HepG2 (cell line): ENCODE data around the gene ATP2A2. TPM values are rescaled to one million over a fixed set of nuclear protein-coding genes. Genes with fewer than 3 reads are reported as not detected.

Experiments used
- ATAC-seq: fragments of 200-7000 bp; cut with Tn5 transposase; 3 replicates; pipeline ENCODE4 v1.9.1; 2020; ENCODE audit warnings: mild to moderate bottlenecking, moderate library complexity
- BruUV-seq: library from RNA; stranded (reverse); fragments of 400-500 nt; replicated peaks from 2 replicates; lab custom pipeline; 2021; lab: Mats Ljungman, UMichigan
- CTCF ChIA-PET: fragments of 300-600 bp; formaldehyde crosslinking; extraction: SDS; loops from one replicate; lab custom pipeline; 2021; ENCODE audit warnings: low total read pairs, inconsistent platforms, low intra/inter-chr PET ratio; lab: Yijun Ruan, JAX
- POLR2A ChIA-PET: fragments of 350-600 bp; sonication (Branson Sonifier 250); formaldehyde crosslinking; loops from one replicate; lab custom pipeline; 2020; ENCODE audit warnings: antibody characterized with exemption, inconsistent platforms; lab: Yijun Ruan, JAX
- DNase-seq: peaks from one replicate; pipeline ENCODE4 v3.0.0-alpha.2; 2015; ENCODE audit warnings: low spot score
- FAIRE-seq: peaks from 3 replicates; lab custom pipeline; 2011; peaks lifted over from hg19 to GRCh38; lab: Jason Lieb, UNC
- H2AFZ ChIP-seq: one replicate; pipeline ENCODE4 v1.6.1; 2011; ENCODE audit warnings: low read length, inconsistent platforms
- H3K27ac ChIP-seq: fragments of 300-600 bp; 3 replicates; pipeline ENCODE4 v1.8.0; 2011; ENCODE audit warnings: mixed run types, mild to moderate bottlenecking, mixed read lengths, low read length, inconsistent platforms; ENCODE audit not compliant: insufficient read depth; ENCODE audit errors: extremely low read length
- H3K27me3 ChIP-seq, 2 experiments: fragments of 200-600 bp in 1 of 2; 2 replicates in 1 of 2; 3 replicates in 1 of 2; pipeline versions ENCODE4 v1.6.0 to v1.8.0; 2011; ENCODE audit warnings: low read length in 2 of 2, mild to moderate bottlenecking in 2 of 2, moderate library complexity in 2 of 2, inconsistent platforms in 1 of 2; ENCODE audit not compliant: insufficient read depth in 2 of 2, control insufficient read depth in 1 of 2
- H3K36me3 ChIP-seq, 2 experiments: fragments of 200-600 bp in 1 of 2; replicated peaks in 1 of 2; 2 replicates in 1 of 2; 3 replicates in 1 of 2; pipeline versions ENCODE4 v1.5.1 to v1.8.0; 2011; ENCODE audit warnings: low read length in 2 of 2, inconsistent platforms in 1 of 2; ENCODE audit not compliant: insufficient read depth in 2 of 2, control insufficient read depth in 1 of 2
- H3K4me1 ChIP-seq: 2 replicates; pipeline ENCODE4 v1.5.1; 2012; ENCODE audit warnings: low read length, inconsistent platforms; ENCODE audit not compliant: insufficient read depth
- H3K4me2 ChIP-seq: 2 replicates; pipeline ENCODE4 v1.6.0; 2011; ENCODE audit warnings: low read depth, low read length, inconsistent platforms
- H3K4me3 ChIP-seq, 3 experiments: fragments of 200-600 bp in 1 of 3; sonication (generic), shearing (Covaris generic) in 1 of 3; replicated peaks in 1 of 3; 2 replicates each; pipeline ENCODE4 v1.5.1; 2011 to 2016; ENCODE audit warnings: low read length in 3 of 3, inconsistent platforms in 2 of 3, low read depth in 2 of 3, mild to moderate bottlenecking in 2 of 3, control low read depth in 1 of 3, mixed read lengths in 1 of 3; ENCODE audit not compliant: insufficient read depth in 1 of 3
- H3K79me2 ChIP-seq: one replicate; pipeline ENCODE4 v1.6.1; 2011; ENCODE audit warnings: low read length, inconsistent platforms; ENCODE audit not compliant: insufficient read depth
- H3K9ac ChIP-seq: 2 replicates; pipeline ENCODE4 v1.6.0; 2011; ENCODE audit warnings: mild to moderate bottlenecking, low read depth, low read length, inconsistent platforms; ENCODE audit not compliant: insufficient read depth
- H3K9me3 ChIP-seq: 2 replicates; pipeline ENCODE4 v1.5.1; 2012; ENCODE audit warnings: mild to moderate bottlenecking, low read length
- H4K20me1 ChIP-seq: 2 replicates; pipeline ENCODE4 v1.6.0; 2011; ENCODE audit warnings: inconsistent platforms, mild to moderate bottlenecking, low read length, moderate library complexity; ENCODE audit not compliant: insufficient read depth
- ARID3A ChIP-seq: IDR thresholded peaks from 2 replicates; pipeline ENCODE4 v1.6.1; 2012; ENCODE audit warnings: low read depth, low read length, improper control_type of control experiment
- ATF7-NPFF ChIP-seq: sonication (generic); formaldehyde crosslinking; IDR thresholded peaks from 2 replicates; pipeline ENCODE4 v1.8.1; 2023; ENCODE audit warnings: mild to moderate bottlenecking, low read depth, missing genetic modification reagents, moderate library complexity
- BHLHE40 ChIP-seq: IDR thresholded peaks from 2 replicates; pipeline ENCODE4 v1.6.1; 2011; ENCODE audit warnings: low read length, improper control_type of control experiment
- HNRNPUL1 ChIP-seq: fragments of 200-400 bp; formaldehyde crosslinking; IDR thresholded peaks from 2 replicates; pipeline ENCODE4 v1.6.1; 2017; ENCODE audit warnings: low read depth, mild to moderate bottlenecking, low read length, moderate library complexity
- KMT2B ChIP-seq: IDR thresholded peaks from 2 replicates; pipeline ENCODE4 v1.6.1; 2016; ENCODE audit warnings: missing genetic modification reagents, missing compliant biosample characterization
- MBD4 ChIP-seq: IDR thresholded peaks from 2 replicates; pipeline ENCODE4 v1.6.1; 2012; ENCODE audit warnings: low read length, inconsistent platforms, borderline replicate concordance
- MEF2D ChIP-seq: sonication (generic); formaldehyde crosslinking; IDR thresholded peaks from 2 replicates; pipeline ENCODE4 v1.5.1; 2020; ENCODE audit warnings: mild to moderate bottlenecking, missing genetic modification reagents
- MLXIP ChIP-seq: sonication (generic); formaldehyde crosslinking; IDR thresholded peaks from 2 replicates; pipeline ENCODE4 v1.9.0; 2021; ENCODE audit warnings: missing genetic modification reagents, borderline replicate concordance
- MXI1 ChIP-seq: IDR thresholded peaks from 3 replicates; pipeline ENCODE4 v1.6.1; 2012; ENCODE audit warnings: low read depth, low read length, inconsistent platforms, borderline replicate concordance
- POGK ChIP-seq: sonication (generic); formaldehyde crosslinking; conservative IDR thresholded peaks from 2 replicates; pipeline ENCODE4 v1.8.0; 2022; ENCODE audit warnings: mild to moderate bottlenecking, moderate library complexity, missing genetic modification reagents
- ZC3H4 ChIP-seq: sonication (generic); formaldehyde crosslinking; IDR thresholded peaks from 2 replicates; pipeline ENCODE4 v1.4.0; 2020; ENCODE audit warnings: missing genetic modification reagents, borderline replicate concordance
- ZNF225 ChIP-seq: sonication (generic); formaldehyde crosslinking; IDR thresholded peaks from 2 replicates; pipeline ENCODE4 v1.4.0; 2020; ENCODE audit warnings: mild to moderate bottlenecking, missing genetic modification reagents
- WGBS: methylation state at CpG from one replicate; pipeline ENCODE4 v1.1.6; 2017; ENCODE audit warnings: low lambda C conversion rate; 5-methylcytosine and 5-hydroxymethylcytosine counted together
- in situ Hi-C: cut with HindIII; loops from 2 replicates; pipeline ENCODE4 v1.10.0; 2017; ENCODE audit warnings: low pct_unique_long_range_greater_than_20kb; ENCODE audit not compliant: extremely low pct_ligation_motif_present
- intact Hi-C: fragments of 100-400 bp; cut with micrococcal nuclease; formaldehyde crosslinking; loops from one replicate; pipeline ENCODE4 v1.10.0; 2022; ENCODE audit not compliant: unreplicated experiment
- polyA plus RNA-seq, 8 experiments: library from polyadenylated mRNA; depleted of rRNA in 3 of 8; stranded (reverse) in 7 of 8; unstranded in 1 of 8; fragments of >200 nt; fragmentation: Illumina TruSeq in 4 of 8; extraction: Trizol in 4 of 8; gene quantifications; 2 replicates each; pipeline versions ENCODE4 v1.2.1 to v1.2.3, GENCODE V29; 2011 to 2016; ENCODE audit warnings: low read depth in 4 of 8, missing spikeins in 1 of 8, mixed read lengths in 1 of 8; ENCODE audit not compliant: insufficient read depth in 1 of 8
- total RNA-seq, 5 experiments: library from RNA; depleted of rRNA; stranded (reverse); fragments of >200 nt; fragmentation: Illumina TruSeq; extraction: Trizol; gene quantifications; 2 replicates each; pipeline ENCODE4 v1.2.3, GENCODE V29; 2016; ENCODE audit warnings: low read depth in 1 of 5

Gene ATP2A2
- total and polyA plus RNA-seq, 2 of the 13 experiments (the other 11 are each of a cell fraction or from before 2014, with no cell fraction given) = 35.4 to 85.5 TPM

GRCh38 chr12:110262442-110263388 lies 18.3 kb upstream of the ATP2A2 start (continued):
- no peak for TF ChIP-seq MLXIP (CRISPR knock-in tag)

- Histone ChIP-seq H3K4me2 (no peak overlapping the region), H3K9ac (no peak overlapping the region), H3K4me1 (peaks cover 56% of the 10 kb centered on the region), H3K27me3 (no peaks in the 10 kb centered on the region), H3K36me3 (no peaks in the 10 kb centered on the region), H3K79me2 (no peaks in the 10 kb centered on the region), H3K4me3 (no peak overlapping the region), H4K20me1 (no peaks in the 10 kb centered on the region), H3K9me3 (no peaks in the 10 kb centered on the region), H3K27ac (no peak overlapping the region), H2AFZ (no peak overlapping the region)
- ChIA-PET POLR2A (interaction anchor here (1.1 to 6.6 kb wide), 2 partner anchors 14 to 19 kb away, joined by 3 to 44 read pairs; partner anchors contain the start of gene ATP2A2), CTCF (no interaction called here)
- in situ Hi-C loops = no loop called here
- no TSS peak for BruUV-seq
- no peak for DNase-seq
- 73% methylated on average over 5 of the region's 5 CpGs for WGBS
- FAIRE-seq = no peak
- ATAC-seq = no peak
- intact Hi-C loops = no loop called here
- TF ChIP-seq ATF7-NPFF (CRISPR knock-in tag) (no peak), MXI1 (no peak), MBD4 (no peak), HNRNPUL1 (no peak), ARID3A (no peak), ZC3H4 (no peak), MEF2D (CRISPR knock-in tag) (no peak), ZNF225 (CRISPR knock-in tag) (no peak), BHLHE40 (no peak), KMT2B (CRISPR knock-in tag) (no peak), POGK (CRISPR knock-in tag) (no peak)
These were observed 14.6 kb upstream of the ATP2A2 start for GRCh38 chr12:110266381-110266960.
